ENCODE measurements around the gene IQGAP3. TPM values are rescaled to one million over a fixed set of nuclear protein-coding genes. Genes with fewer than 3 reads are reported as not detected.
A peak's percentile ranks its signal among the peaks of the same experiment; 100 is the strongest.

IQGAP3 gene
- total and polyA plus RNA-seq, 2 experiments from 2014 or later: 5.2 to 5.7 TPM

DNA sequence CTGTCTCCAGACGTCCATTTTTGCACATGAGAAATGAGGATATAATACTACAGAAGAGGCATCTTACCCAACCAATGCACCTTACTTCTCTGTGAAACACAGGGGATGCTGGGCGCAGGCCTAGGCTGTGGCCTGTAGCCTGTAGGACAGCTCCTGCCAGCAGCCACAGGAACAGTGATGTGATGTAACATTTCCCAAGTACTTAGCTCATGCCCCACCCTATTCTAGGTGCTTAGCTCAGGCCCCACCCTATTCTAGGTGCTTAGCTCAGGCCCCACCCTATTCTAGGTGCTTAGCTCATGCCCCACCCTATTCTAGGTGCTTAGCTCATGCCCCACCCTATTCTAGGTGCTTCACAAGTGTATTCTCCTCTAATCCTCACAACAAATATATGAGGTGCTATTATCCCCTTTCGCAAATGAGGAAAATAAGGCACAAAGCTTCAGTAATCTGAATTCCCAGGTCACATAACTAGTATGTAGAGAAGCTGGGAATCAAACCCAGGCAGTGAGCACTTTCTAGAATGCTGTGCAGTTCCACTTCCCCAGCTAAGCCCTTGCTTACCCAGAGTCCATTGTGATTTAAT lies 14.6 kb upstream of the IQGAP3 start:
- no peaks in the 10 kb centered on the region for H3K4me1 ChIP-seq (ENCODE audit: insufficient read depth)
- H3K79me2 ChIP-seq: peaks cover 2% of the 10 kb centered on the region
- no peaks in the 10 kb centered on the region for H3K36me3 ChIP-seq (replicated peaks; ENCODE audit: insufficient read depth, low read depth)
- no peak overlapping the region for H3K27ac ChIP-seq
- H3K4me2 ChIP-seq: no peak overlapping the region
- no peak for DNase-seq (ENCODE audit: low spot score)
- no peaks in the 10 kb centered on the region for H4K20me1 ChIP-seq (ENCODE audit: insufficient read depth, poor library complexity, severe bottlenecking)
- WGBS (ENCODE audit: low lambda C conversion rate, missing lambda C conversion rate): 88% methylated on average over 3 of the region's 3 CpGs
- TF ChIP-seq EZH2 (IDR thresholded peaks at IDR 0.05; ENCODE audit: borderline replicate concordance) (no peak), EZH2phosphoT487 (IDR thresholded peaks at IDR 0.05; ENCODE audit: low read depth, severe bottlenecking, unreplicated experiment) (no peak)
- TF ChIP-seq, protein P1, sequence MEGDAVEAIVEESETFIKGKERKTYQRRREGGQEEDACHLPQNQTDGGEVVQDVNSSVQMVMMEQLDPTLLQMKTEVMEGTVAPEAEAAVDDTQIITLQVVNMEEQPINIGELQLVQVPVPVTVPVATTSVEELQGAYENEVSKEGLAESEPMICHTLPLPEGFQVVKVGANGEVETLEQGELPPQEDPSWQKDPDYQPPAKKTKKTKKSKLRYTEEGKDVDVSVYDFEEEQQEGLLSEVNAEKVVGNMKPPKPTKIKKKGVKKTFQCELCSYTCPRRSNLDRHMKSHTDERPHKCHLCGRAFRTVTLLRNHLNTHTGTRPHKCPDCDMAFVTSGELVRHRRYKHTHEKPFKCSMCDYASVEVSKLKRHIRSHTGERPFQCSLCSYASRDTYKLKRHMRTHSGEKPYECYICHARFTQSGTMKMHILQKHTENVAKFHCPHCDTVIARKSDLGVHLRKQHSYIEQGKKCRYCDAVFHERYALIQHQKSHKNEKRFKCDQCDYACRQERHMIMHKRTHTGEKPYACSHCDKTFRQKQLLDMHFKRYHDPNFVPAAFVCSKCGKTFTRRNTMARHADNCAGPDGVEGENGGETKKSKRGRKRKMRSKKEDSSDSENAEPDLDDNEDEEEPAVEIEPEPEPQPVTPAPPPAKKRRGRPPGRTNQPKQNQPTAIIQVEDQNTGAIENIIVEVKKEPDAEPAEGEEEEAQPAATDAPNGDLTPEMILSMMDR (IDR thresholded peaks at IDR 0.05; ENCODE audit: poor library complexity): no peak
- no peak overlapping the region for H3K4me3 ChIP-seq
- no peak overlapping the region for H2AFZ ChIP-seq
- H3K9me3 ChIP-seq (ENCODE audit: low read depth): no peaks in the 10 kb centered on the region
- no peaks in the 10 kb centered on the region for H3K9me2 ChIP-seq (replicated peaks; ENCODE audit: insufficient read depth)
- H3K27me3 ChIP-seq: no peaks in the 10 kb centered on the region

DNA sequence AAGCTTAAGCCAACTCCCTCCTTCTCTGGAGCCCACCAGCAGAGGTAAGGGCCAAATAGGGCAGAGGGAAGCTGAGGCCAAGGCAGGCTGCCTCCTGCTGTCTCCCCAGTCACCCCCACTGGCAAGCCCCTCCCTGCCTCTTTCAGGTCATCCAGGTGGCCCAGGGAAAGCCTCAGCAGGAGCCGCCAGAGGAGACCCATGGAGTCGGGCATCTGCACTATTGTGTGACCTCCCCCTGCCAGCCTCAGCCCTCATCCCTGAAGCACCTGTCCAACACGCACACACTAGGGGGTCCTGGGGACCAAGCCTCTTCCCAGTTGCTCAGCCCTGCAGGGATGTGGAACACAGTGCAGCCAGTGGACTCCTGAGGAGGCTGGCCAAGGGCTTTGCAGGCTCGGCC lies 14.0 kb upstream of the IQGAP3 start:
- Histone ChIP-seq H3K4me2 (no peak overlapping the region), H3K27ac (no peak overlapping the region), H4K20me1 (ENCODE audit: insufficient read depth, poor library complexity, severe bottlenecking) (no peaks in the 10 kb centered on the region), H3K79me2 (no peaks in the 10 kb centered on the region), H3K9me3 (ENCODE audit: low read depth) (no peaks in the 10 kb centered on the region), H3K4me1 (ENCODE audit: insufficient read depth) (no peaks in the 10 kb centered on the region), H3K9me2 (replicated peaks; ENCODE audit: insufficient read depth) (no peaks in the 10 kb centered on the region), H2AFZ (no peak overlapping the region), H3K4me3 (no peak overlapping the region), H3K27me3 (no peaks in the 10 kb centered on the region), H3K36me3 (replicated peaks; ENCODE audit: insufficient read depth, low read depth) (no peaks in the 10 kb centered on the region)
- no peak for TF ChIP-seq EZH2phosphoT487 (IDR thresholded peaks at IDR 0.05; ENCODE audit: low read depth, severe bottlenecking, unreplicated experiment)
- TF ChIP-seq EZH2 (IDR thresholded peaks at IDR 0.05; ENCODE audit: borderline replicate concordance): no peak
- TF ChIP-seq, protein P1 (IDR thresholded peaks at IDR 0.05; ENCODE audit: poor library complexity): no peak
- no peak for DNase-seq (ENCODE audit: low spot score)
- 65% methylated on average over 4 of the region's 4 CpGs for WGBS (ENCODE audit: low lambda C conversion rate, missing lambda C conversion rate)

DNA sequence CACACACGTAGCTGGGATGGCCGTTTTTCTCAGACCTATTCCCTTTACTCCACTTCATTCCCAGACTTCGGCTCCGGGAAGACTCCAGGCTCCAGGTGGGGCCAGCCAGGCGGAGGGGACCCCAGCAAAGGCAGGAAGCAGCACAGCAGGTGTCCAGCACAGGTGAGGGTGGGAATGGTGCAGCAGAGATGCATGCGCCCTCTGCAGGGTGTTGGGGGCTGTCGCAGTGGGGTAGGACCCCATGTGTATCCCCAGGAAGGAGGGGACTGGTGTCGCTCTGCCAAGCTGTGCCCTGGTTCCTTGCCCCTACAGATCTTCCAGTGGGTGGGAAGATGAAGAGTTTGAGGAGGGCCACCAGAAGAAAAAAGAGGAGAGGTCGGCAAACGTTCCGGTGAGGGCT lies 12.4 kb upstream of the IQGAP3 start:
- Histone ChIP-seq H3K27me3 (no peaks in the 10 kb centered on the region), H3K36me3 (replicated peaks; ENCODE audit: insufficient read depth, low read depth) (no peaks in the 10 kb centered on the region), H3K4me2 (no peak overlapping the region), H3K9me2 (replicated peaks; ENCODE audit: insufficient read depth) (no peaks in the 10 kb centered on the region), H4K20me1 (ENCODE audit: insufficient read depth, poor library complexity, severe bottlenecking) (no peaks in the 10 kb centered on the region), H3K4me3 (no peak overlapping the region), H3K27ac (no peak overlapping the region), H2AFZ (no peak overlapping the region), H3K79me2 (no peaks in the 10 kb centered on the region), H3K9me3 (ENCODE audit: low read depth) (no peaks in the 10 kb centered on the region), H3K4me1 (ENCODE audit: insufficient read depth) (no peaks in the 10 kb centered on the region)
- TF ChIP-seq EZH2phosphoT487 (IDR thresholded peaks at IDR 0.05; ENCODE audit: low read depth, severe bottlenecking, unreplicated experiment): no peak
- TF ChIP-seq, protein P1 (IDR thresholded peaks at IDR 0.05; ENCODE audit: poor library complexity): peak; percentile 36
- 30% methylated on average over 10 of the region's 11 CpGs for WGBS (ENCODE audit: low lambda C conversion rate, missing lambda C conversion rate)
- DNase-seq (ENCODE audit: low spot score): peak; percentile 34
